ENCODE results near the gene OR6B2. TPM values are rescaled to one million over a fixed set of nuclear protein-coding genes. Genes with fewer than 3 reads are reported as not detected.

OR6B2 gene
- total and polyA plus RNA-seq, 4 donors = not detected

DNA sequence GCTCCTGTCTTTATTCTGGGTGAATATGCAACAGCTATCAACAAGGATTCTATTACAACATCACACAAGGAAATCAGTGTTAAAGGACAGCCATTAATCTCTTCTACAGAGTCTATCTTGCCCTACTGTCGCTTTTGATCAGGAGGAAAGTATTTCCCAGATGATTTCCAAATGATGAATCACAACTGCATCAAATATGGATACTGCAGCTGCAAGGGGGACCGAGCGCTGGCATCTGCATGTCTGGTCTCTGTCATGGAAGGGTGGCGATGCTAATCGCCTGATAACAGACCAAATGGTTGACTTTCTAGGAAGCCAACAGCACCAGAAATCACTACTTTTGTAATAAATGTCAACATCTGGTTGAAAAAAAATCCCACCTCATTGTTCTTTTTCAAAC lies 44.3 kb upstream of the OR6B2 start:
- no peak for TF ChIP-seq SP1 (IDR thresholded peaks at IDR 0.05)
- TF ChIP-seq, protein P1, sequence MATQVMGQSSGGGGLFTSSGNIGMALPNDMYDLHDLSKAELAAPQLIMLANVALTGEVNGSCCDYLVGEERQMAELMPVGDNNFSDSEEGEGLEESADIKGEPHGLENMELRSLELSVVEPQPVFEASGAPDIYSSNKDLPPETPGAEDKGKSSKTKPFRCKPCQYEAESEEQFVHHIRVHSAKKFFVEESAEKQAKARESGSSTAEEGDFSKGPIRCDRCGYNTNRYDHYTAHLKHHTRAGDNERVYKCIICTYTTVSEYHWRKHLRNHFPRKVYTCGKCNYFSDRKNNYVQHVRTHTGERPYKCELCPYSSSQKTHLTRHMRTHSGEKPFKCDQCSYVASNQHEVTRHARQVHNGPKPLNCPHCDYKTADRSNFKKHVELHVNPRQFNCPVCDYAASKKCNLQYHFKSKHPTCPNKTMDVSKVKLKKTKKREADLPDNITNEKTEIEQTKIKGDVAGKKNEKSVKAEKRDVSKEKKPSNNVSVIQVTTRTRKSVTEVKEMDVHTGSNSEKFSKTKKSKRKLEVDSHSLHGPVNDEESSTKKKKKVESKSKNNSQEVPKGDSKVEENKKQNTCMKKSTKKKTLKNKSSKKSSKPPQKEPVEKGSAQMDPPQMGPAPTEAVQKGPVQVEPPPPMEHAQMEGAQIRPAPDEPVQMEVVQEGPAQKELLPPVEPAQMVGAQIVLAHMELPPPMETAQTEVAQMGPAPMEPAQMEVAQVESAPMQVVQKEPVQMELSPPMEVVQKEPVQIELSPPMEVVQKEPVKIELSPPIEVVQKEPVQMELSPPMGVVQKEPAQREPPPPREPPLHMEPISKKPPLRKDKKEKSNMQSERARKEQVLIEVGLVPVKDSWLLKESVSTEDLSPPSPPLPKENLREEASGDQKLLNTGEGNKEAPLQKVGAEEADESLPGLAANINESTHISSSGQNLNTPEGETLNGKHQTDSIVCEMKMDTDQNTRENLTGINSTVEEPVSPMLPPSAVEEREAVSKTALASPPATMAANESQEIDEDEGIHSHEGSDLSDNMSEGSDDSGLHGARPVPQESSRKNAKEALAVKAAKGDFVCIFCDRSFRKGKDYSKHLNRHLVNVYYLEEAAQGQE (IDR thresholded peaks at IDR 0.05) = no peak
- 44% methylated on average over 5 of the region's 5 CpGs for WGBS
- H3K27ac ChIP-seq (ENCODE audit: low read depth in 1 of 2, low read length in 2 of 2) = no peak overlapping the region

DNA sequence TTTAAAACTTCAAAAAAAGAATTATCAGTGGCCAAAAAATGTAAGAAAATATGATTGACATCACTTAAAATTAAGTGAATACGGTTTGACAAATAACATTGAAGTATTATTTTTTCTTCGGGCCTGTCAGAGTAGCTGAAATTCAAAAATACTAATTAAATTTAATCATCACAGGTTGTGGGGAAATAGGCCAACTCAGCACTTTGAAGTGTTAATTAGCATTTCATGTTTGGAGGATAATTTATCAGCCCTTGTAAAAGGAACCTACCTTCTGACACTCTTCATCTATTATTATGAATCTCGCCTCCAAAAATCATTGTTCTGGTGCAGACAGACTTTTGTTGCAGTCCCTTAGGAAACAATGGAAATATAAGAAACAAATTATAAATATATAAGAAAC lies 40.7 kb upstream of the OR6B2 start:
- Histone ChIP-seq H3K27me3 (ENCODE audit: control insufficient read depth in 4 of 4, insufficient read depth in 4 of 4, low read length in 3 of 4) (peaks cover 0 to 3% (median 0%) of the 10 kb centered on the region in 4 donors), H3K9me3 (ENCODE audit: control insufficient read depth in 4 of 4, low read length in 3 of 4) (peaks cover 0 to under 1% (median 0%) of the 10 kb centered on the region in 4 donors), H3K27ac (ENCODE audit: low read depth in 1 of 2, low read length in 2 of 2) (no peak overlapping the region), H3K4me1 (ENCODE audit: control insufficient read depth in 4 of 4, insufficient read depth in 4 of 4, low read length in 3 of 4) (no peaks in the 10 kb centered on the region), H3K4me3 (ENCODE audit: low read depth in 1 of 3, low read length in 3 of 3) (no peak overlapping the region), H3K9ac (ENCODE audit: low read depth in 1 of 2, low read length in 2 of 2) (no peak overlapping the region), H3K36me3 (ENCODE audit: control insufficient read depth in 4 of 4, insufficient read depth in 3 of 4, low read depth in 1 of 4, low read length in 3 of 4) (no peaks in the 10 kb centered on the region)
- no peak for DNase-seq (ENCODE audit: low spot score)
- WGBS = 88% methylated on average over 3 of the region's 3 CpGs
- TF ChIP-seq FOXA2 (IDR thresholded peaks at IDR 0.05) (no peak), GABPA (IDR thresholded peaks at IDR 0.05 in 1 of 2, conservative IDR thresholded peaks at IDR 0.05 in 1 of 2) (no peak), RAD21 (IDR thresholded peaks at IDR 0.05) (no peak), RXRA (IDR thresholded peaks at IDR 0.05) (no peak), JUND (IDR thresholded peaks at IDR 0.05) (no peak), FOXA1 (IDR thresholded peaks at IDR 0.05) (no peak), HNF4G (IDR thresholded peaks at IDR 0.05) (no peak), YY1 (IDR thresholded peaks at IDR 0.05) (no peak), NR2F2 (IDR thresholded peaks at IDR 0.05) (no peak)
- TF ChIP-seq, protein P2, sequence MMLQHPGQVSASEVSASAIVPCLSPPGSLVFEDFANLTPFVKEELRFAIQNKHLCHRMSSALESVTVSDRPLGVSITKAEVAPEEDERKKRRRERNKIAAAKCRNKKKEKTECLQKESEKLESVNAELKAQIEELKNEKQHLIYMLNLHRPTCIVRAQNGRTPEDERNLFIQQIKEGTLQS (IDR thresholded peaks at IDR 0.05) = no peak
- TF ChIP-seq, protein P3, sequence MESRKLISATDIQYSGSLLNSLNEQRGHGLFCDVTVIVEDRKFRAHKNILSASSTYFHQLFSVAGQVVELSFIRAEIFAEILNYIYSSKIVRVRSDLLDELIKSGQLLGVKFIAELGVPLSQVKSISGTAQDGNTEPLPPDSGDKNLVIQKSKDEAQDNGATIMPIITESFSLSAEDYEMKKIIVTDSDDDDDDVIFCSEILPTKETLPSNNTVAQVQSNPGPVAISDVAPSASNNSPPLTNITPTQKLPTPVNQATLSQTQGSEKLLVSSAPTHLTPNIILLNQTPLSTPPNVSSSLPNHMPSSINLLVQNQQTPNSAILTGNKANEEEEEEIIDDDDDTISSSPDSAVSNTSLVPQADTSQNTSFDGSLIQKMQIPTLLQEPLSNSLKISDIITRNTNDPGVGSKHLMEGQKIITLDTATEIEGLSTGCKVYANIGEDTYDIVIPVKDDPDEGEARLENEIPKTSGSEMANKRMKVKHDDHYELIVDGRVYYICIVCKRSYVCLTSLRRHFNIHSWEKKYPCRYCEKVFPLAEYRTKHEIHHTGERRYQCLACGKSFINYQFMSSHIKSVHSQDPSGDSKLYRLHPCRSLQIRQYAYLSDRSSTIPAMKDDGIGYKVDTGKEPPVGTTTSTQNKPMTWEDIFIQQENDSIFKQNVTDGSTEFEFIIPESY (IDR thresholded peaks at IDR 0.05) = no peak
- TF ChIP-seq, protein P4, sequence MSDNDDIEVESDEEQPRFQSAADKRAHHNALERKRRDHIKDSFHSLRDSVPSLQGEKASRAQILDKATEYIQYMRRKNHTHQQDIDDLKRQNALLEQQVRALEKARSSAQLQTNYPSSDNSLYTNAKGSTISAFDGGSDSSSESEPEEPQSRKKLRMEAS (IDR thresholded peaks at IDR 0.05) = no peak
- TF ChIP-seq, protein P5, sequence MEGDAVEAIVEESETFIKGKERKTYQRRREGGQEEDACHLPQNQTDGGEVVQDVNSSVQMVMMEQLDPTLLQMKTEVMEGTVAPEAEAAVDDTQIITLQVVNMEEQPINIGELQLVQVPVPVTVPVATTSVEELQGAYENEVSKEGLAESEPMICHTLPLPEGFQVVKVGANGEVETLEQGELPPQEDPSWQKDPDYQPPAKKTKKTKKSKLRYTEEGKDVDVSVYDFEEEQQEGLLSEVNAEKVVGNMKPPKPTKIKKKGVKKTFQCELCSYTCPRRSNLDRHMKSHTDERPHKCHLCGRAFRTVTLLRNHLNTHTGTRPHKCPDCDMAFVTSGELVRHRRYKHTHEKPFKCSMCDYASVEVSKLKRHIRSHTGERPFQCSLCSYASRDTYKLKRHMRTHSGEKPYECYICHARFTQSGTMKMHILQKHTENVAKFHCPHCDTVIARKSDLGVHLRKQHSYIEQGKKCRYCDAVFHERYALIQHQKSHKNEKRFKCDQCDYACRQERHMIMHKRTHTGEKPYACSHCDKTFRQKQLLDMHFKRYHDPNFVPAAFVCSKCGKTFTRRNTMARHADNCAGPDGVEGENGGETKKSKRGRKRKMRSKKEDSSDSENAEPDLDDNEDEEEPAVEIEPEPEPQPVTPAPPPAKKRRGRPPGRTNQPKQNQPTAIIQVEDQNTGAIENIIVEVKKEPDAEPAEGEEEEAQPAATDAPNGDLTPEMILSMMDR (IDR thresholded peaks at IDR 0.05; ENCODE audit: low read depth, low read length, missing input control) = no peak

More for the DNA sequence above, 44.3 kb upstream of the OR6B2 start:
- Histone ChIP-seq H3K4me1 (ENCODE audit: control insufficient read depth in 4 of 4, insufficient read depth in 4 of 4, low read length in 3 of 4) (no peaks in the 10 kb centered on the region), H3K9ac (ENCODE audit: low read depth in 1 of 2, low read length in 2 of 2) (no peak overlapping the region), H3K27me3 (ENCODE audit: control insufficient read depth in 4 of 4, insufficient read depth in 4 of 4, low read length in 3 of 4) (peaks cover 0 to 3% (median 0%) of the 10 kb centered on the region in 4 donors), H3K9me3 (ENCODE audit: control insufficient read depth in 4 of 4, low read length in 3 of 4) (peaks cover 0 to 8% (median under 1%) of the 10 kb centered on the region in 4 donors), H3K4me3 (ENCODE audit: low read depth in 1 of 3, low read length in 3 of 3) (no peak overlapping the region), H3K36me3 (ENCODE audit: control insufficient read depth in 4 of 4, insufficient read depth in 3 of 4, low read depth in 1 of 4, low read length in 3 of 4) (no peaks in the 10 kb centered on the region)
- DNase-seq (ENCODE audit: low spot score) = no peak

All from liver (tissue), 9 donors.